Activated gamma-delta T cell treated with anti-CD3 and anti-CD28 coated beads, Interleukin-2, amount 50 U/mL, for 16 hours (primary cell): ENCODE measurements around the gene SERP2.

ENCODE experiments used
- DNase-seq: peaks from one replicate; pipeline ENCODE4 v3.0.0-alpha.2; 2020; ENCODE audit warnings: low read depth

Gene SERP2

GRCh38 chr13:44412346-44412935 lies 38.8 kb downstream of the SERP2 start:
- no peak for DNase-seq

DNA sequence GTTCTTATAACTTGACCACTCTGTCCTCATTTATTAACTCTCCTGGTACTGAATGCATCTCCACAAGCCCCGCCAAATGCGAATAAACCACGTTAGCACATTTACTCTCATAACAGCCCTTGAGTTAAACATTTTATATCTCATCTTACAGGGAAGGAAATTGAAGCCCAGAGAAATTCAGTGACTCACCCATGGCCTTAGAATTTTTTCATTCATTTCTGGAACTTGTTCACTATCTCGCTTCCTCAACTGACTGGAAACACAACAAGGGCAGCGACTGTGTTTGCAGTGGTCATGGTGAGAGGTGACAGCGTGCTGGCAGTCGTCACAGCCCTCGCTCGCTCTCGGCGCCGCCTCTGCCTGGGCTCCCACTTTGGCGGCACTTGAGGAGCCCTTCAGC lies 39.5 kb downstream of the SERP2 start:
- no peak for DNase-seq

DNA sequence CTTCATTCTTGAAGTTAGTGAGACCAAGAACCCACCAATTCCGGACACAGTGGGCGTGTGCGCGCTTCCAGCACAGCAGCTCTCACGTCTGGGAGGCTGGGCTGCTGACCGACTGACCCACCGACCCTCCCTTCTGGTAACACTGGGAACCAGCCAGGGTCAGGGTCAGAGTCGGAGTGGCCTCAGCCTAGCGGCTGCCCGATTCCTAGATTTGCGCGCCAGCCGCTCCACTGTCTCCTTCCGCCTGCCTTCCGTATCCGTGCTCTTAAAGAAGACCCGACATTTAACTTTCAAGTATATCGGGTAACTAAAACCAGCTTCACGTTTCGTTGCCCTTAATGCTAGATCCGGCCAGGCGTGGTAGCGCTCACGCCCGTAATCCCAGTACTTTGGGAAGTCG lies 41.1 kb downstream of the SERP2 start:
- no peak for DNase-seq

DNA sequence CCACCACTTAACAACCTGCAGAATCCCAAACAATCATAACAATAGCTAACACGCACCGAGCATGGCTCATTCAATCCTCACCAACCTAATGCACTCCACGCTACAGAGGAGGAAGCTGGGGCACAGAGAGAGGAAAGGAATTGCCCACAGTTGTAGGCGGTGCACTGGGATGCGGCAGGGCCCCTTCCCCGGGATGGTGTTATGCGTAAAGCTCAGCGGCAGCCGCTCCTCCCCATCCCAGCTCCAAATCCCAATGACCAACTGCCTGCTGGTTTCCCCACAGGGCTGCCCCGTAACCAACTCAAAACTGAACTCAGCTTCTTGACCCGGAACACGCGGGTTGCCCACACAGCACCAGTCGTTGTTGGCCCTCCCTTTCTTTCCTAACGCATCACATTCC lies 42.2 kb downstream of the SERP2 start:
- no peak for DNase-seq

GRCh38 chr13:44416301-44416700 lies 42.7 kb downstream of the SERP2 start:
- DNase-seq = no peak

- no peak for DNase-seq
These were observed 43.1 kb downstream of the SERP2 start for GRCh38 chr13:44416744-44417143.

DNA sequence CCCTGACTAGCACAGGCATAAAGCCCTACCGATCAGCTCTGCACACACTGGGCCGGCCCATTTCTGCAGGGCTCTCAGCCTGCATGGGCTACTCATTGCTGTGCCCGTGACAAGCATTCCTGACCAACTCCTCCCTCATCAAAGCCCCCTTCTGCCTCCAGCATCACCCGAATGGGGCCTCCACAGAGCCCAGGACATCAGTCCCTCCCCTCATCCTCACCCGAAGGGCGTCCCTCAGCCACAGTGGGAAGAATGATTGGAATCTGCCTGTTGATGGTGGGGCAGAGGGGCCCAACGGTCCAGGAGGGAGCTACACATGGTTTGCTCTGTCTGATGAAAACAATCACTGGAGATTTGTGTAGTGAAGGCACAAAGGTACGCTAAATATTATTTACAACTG lies 43.8 kb downstream of the SERP2 start:
- no peak for DNase-seq

DNA sequence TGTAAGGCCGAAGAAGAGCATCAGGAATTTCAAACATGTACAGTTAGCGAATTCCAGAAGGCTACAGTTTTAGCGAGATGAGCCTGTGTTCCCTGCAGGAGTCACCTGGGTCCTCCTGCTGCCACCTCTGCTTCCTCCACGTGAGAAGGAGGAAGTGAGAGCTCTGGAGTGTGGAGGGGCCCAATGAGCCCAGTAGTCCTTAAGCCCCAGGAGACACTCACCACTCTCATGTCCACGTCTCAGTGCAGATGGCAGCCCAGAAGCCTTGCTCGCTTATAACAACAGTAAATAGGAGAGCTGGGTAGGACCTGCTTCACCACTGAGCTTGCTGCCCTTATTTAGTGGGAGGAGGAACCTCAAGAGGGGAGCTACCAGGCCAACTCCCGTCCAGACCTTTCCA lies 44.3 kb downstream of the SERP2 start:
- no peak for DNase-seq

DNA sequence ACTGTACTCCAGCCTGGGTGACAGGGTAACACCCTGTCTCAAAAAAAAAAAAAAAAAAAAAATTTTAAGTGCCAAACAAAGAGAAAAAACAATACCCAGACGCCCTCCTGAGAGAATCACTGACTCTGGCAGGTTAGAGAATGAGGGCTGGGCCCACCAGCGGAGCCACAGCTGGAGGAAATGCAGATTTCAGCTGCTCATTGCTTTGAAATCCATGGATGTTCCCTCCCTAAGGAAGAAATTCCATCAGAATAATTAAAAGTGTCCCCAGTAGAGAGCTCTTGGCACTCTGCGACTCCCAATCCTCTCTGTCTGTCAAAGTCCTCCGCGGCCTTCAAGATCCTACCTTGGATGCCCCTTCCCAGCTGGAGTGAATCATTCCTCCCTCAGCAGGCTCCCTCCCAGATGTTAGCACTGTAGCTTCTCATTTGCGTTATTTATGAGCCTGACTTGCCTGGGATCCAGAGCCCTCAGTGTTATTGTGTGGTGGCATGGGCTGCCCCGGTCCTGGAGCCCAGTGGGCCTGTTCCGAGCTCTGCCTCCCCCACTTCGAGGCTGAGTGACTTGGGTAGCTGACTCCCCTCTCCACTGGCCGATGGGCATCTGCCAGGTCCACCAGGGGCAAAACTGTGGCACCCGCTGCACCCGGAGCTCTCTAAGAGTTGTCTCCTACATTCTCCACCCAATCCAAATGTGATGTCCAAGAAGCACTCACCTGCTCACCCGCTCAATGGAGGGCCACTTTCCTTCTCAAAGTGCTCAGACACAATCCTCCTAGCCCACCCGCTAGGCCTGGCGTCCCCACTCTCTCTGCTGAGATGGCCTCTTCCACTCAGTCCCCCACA lies 47.0 kb downstream of the SERP2 start:
- DNase-seq = no peak

- DNase-seq = no peak
These were observed 48.4 kb downstream of the SERP2 start for GRCh38 chr13:44421853-44422525.

- no peak for DNase-seq
These were observed 49.4 kb downstream of the SERP2 start for GRCh38 chr13:44422755-44423643.

- no peak for DNase-seq
These were observed 50.2 kb downstream of the SERP2 start for GRCh38 chr13:44423824-44424223.

- DNase-seq = no peak
These were observed 51.6 kb downstream of the SERP2 start for GRCh38 chr13:44425041-44425814.

GRCh38 chr13:44425815-44426078 lies 52.1 kb downstream of the SERP2 start:
- DNase-seq = no peak

DNA sequence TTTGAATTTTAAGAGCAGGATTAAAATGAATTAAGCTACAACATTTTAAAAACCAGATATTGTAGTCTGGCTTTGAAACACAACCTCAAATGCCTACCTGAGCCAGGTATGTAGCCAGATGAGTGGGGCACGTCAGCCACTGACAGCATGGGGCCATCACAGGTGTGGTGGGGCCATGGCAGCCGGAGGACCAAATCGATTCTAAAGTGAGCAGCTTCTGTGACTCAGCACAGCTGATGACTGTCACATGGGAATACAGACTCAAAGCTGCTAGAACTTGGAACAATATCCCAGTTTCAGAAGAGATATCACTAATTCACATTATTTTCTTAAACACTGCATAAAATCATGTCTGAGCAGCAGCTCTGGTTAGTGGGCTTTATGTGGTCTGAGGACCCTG lies 52.8 kb downstream of the SERP2 start:
- no peak for DNase-seq

GRCh38 chr13:44429311-44429710 lies 55.7 kb downstream of the SERP2 start:
- DNase-seq = no peak

GRCh38 chr13:44431150-44431549 lies 57.5 kb downstream of the SERP2 start:
- no peak for DNase-seq

DNA sequence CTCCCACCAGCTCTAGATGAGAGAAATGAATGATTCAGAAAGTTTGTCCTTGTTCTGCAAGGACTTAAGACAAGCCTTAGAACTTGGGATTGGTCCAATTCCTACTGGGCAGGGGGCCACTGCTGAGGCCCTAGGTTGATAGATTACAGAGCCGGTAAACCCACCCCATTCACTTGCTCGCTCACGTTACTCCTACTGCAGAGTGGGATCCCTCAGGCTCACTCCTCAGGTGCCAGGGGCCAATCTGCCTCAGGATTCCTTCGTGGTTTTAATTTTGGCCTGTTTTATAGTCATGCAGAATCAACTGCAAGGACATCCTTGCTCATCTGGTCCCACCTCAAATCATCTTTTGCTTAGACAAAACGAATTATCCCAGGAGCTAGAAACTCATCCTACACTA lies 59.0 kb downstream of the SERP2 start:
- no peak for DNase-seq

DNA sequence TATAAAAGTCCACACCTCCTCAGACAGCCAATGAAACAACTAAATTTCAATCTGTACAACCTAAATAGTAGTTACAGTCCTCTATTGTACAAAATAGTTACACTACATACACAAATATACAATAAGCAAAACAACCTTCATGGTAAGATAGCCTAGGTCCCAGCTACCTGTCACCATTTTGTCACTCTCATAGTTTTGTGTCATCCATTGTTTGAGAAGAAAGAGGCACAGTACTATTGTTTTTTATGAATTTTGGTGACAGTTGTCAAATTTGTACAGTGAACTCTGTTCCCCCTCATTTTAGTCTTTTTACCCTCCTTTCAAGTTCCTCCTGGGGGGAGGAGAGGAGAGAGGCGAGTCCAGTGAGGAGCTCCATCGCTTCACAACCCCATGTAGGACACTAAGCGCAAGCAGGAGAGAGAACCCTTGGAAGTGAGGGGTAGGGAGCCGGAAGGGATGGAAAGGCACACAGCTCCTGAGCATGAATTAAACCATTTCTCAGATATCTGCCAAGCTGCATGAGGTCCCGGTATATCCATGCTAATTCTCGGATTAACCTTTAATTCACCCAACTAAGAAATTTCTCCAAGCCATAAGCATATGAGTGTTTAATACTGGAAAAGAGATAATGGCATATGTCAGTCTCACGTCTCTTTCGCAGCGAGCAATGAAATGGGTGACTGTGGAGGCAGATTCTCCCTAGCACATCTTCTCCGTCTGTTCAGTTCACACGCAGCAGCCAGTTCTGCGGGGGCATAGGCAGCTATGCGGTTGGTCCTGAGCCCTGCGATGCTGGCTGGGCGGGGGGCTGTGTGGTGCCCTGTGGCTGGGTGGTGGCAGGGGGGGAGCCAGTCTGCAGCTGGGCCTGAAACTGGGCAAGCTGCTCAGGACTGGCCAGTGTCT lies 60.5 kb downstream of the SERP2 start:
- DNase-seq = no peak

GRCh38 chr13:44434766-44435141 lies 61.1 kb downstream of the SERP2 start:
- no peak for DNase-seq
